Left ventricle myocardium inferior (tissue), 1 donor: ENCODE measurements around the gene ZCWPW1. TPM values are rescaled to one million over a fixed set of nuclear protein-coding genes. Genes with fewer than 3 reads are reported as not detected.
"Not testable (repeated sequence)": the region's sequence is repeated elsewhere in the genome, so short reads cannot be mapped to it uniquely, and the experiment has no call there.

Experiments
- DNase-seq: peaks from one replicate; pipeline ENCODE4 v3.0.0-alpha.2; 2020
- H3K27ac ChIP-seq: fragments of 200-600 bp; replicated peaks from 2 replicates; pipeline ENCODE4 v1.8.0; 2021
- H3K27me3 ChIP-seq: fragments of 200-600 bp; 2 replicates; pipeline ENCODE4 v1.8.0; 2021; ENCODE audit warnings: low read depth
- H3K36me3 ChIP-seq: fragments of 200-600 bp; 2 replicates; pipeline ENCODE4 v1.8.0; 2021
- H3K4me1 ChIP-seq: fragments of 200-600 bp; 2 replicates; pipeline ENCODE4 v1.8.0; 2021
- H3K4me3 ChIP-seq: fragments of 200-600 bp; 2 replicates; pipeline ENCODE4 v1.8.0; 2021; ENCODE audit warnings: mild to moderate bottlenecking, moderate library complexity
- H3K9me3 ChIP-seq: fragments of 200-600 bp; replicated peaks from 2 replicates; pipeline ENCODE4 v1.8.0; 2021
- intact Hi-C: fragments of 100-400 bp; cut with micrococcal nuclease; formaldehyde crosslinking; loops from one replicate; pipeline ENCODE4 v1.11.0; 2022
- total RNA-seq: library from RNA; stranded (reverse); fragmentation: NEBNext Ultra II Directional; extraction: Animal tissue kit (Norgen Biotek cat#: 25700); gene quantifications from one replicate; pipeline ENCODE4 v1.2.1, GENCODE V29; 2021
- TF ChIP-seq, protein P1 (sequence below): fragments of 200-600 bp; IDR thresholded peaks from 2 replicates; pipeline ENCODE4 v1.8.0; 2021; ENCODE audit warnings: antibody characterized with exemption, mild to moderate bottlenecking, borderline replicate concordance
- donor health status: DM: no; HTN: yes; CAD: no; lungs with severe emphysema.

The ZCWPW1 gene
- total RNA-seq, 1 donor from 2014 or later = 4.6 TPM

GRCh38 chr7:100357131-100357561 lies 71.4 kb downstream of the ZCWPW1 start:
- Histone ChIP-seq H3K27ac (no peak overlapping the region), H3K4me3 (no peak overlapping the region), H3K4me1 (no peaks in the 10 kb centered on the region), H3K9me3 (no peaks in the 10 kb centered on the region), H3K27me3 (no peaks in the 10 kb centered on the region), H3K36me3 (peaks cover 98% of the 10 kb centered on the region)
- intact Hi-C loops = no loop called here
- TF ChIP-seq, protein P1, sequence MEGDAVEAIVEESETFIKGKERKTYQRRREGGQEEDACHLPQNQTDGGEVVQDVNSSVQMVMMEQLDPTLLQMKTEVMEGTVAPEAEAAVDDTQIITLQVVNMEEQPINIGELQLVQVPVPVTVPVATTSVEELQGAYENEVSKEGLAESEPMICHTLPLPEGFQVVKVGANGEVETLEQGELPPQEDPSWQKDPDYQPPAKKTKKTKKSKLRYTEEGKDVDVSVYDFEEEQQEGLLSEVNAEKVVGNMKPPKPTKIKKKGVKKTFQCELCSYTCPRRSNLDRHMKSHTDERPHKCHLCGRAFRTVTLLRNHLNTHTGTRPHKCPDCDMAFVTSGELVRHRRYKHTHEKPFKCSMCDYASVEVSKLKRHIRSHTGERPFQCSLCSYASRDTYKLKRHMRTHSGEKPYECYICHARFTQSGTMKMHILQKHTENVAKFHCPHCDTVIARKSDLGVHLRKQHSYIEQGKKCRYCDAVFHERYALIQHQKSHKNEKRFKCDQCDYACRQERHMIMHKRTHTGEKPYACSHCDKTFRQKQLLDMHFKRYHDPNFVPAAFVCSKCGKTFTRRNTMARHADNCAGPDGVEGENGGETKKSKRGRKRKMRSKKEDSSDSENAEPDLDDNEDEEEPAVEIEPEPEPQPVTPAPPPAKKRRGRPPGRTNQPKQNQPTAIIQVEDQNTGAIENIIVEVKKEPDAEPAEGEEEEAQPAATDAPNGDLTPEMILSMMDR = no peak
- no peak for DNase-seq

GRCh38 chr7:100356416-100357068 lies 72.0 kb downstream of the ZCWPW1 start:
- Histone ChIP-seq H3K27ac (no peak overlapping the region), H3K36me3 (peaks cover 96% of the 10 kb centered on the region), H3K27me3 (no peaks in the 10 kb centered on the region), H3K4me3 (no peak overlapping the region), H3K9me3 (no peaks in the 10 kb centered on the region), H3K4me1 (no peaks in the 10 kb centered on the region)
- TF ChIP-seq, protein P1 = no peak
- DNase-seq = no peak
- intact Hi-C loops = no loop called here

DNA sequence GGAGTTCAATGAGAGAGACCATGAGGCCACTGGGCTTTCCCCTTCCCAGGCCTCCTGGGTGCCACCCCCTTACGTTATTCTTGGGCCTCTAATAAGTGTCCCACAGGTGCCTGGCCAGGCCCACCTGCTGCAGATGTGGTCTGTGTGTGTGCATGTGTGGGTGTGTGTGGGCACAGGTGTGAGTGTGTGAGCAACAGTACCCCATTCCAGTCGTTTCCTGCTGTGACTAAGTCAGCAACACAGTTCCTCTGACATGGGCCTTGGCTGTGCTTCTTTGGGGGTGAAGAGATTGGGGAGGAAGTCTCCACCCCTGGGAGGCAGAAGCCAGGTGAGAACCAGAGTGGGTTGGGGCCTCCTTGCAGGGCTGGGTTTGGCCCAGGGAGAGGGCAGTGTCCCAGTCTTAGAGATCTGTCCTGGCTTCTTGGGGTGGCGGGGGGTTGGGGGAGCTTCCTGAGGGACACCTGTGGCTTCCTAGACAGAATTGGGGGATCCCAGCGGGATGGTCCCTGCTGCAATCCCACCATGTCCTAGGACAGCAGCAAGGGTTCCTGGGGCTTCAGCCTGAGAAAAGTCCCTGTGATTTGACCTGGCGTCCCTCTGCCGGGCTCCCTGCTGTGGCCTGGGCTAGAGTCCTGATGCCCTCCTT lies 74.7 kb downstream of the ZCWPW1 start:
- TF ChIP-seq, protein P1 = no peak
- Histone ChIP-seq H3K4me3 (no peak overlapping the region), H3K27ac (no peak overlapping the region), H3K27me3 (no peaks in the 10 kb centered on the region), H3K4me1 (no peaks in the 10 kb centered on the region), H3K9me3 (no peaks in the 10 kb centered on the region), H3K36me3 (peaks cover 96% of the 10 kb centered on the region)
- intact Hi-C loops = no loop called here
- no peak for DNase-seq

- H3K27me3 ChIP-seq = no peaks in the 10 kb centered on the region
- H3K9me3 ChIP-seq = no peaks in the 10 kb centered on the region
- DNase-seq = no peak
- peaks cover 96% of the 10 kb centered on the region for H3K36me3 ChIP-seq
- H3K4me1 ChIP-seq = peaks cover under 1% of the 10 kb centered on the region
- H3K4me3 ChIP-seq = no peak overlapping the region
- H3K27ac ChIP-seq = no peak overlapping the region
- TF ChIP-seq, protein P1 = no peak
- intact Hi-C loops = no loop called here
Observed at GRCh38 chr7:100352984-100353684, 75.4 kb downstream of the ZCWPW1 start.

DNA sequence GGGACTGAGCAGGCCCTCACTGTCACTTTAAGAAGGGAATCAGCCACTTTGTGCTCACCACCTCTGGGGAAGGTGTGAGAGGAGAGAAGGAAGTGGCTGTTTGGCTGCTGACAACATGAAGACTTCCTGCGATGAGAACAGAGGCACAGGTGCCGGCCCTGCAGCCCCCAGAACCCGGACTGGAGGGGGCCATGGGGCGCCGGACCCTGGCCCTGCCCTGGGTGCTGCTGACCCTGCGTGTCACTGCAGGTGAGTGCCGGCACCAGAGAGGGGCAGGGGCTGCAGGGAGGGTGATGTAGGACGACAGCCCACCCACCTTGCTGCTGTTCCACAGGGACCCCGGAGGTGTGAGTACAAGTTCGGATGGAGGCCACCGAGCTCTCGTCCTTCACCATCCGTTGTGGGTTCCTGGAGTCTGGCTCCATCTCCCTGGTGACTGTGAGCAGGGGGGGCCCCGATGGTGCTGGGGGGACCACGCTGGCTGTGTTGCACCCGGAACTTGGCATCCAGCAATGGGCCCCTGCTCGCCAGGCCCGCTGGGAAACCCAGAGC lies 76.2 kb downstream of the ZCWPW1 start:
- intact Hi-C loops, H3K27me3 ChIP-seq, H3K9me3 ChIP-seq, H3K4me3 ChIP-seq, DNase-seq, H3K27ac ChIP-seq, H3K4me1 ChIP-seq: not testable (repeated sequence)
- peaks cover 96% of the 10 kb centered on the region for H3K36me3 ChIP-seq
